IPS-15b (cell line): Measurements from ENCODE around the gene ZMYND15.

Experiments used
- H3K27me3 ChIP-seq: one replicate; pipeline ENCODE4 v1.6.1; 2013; ENCODE audit warnings: low read length; ENCODE audit not compliant: control insufficient read depth, insufficient read depth
- H3K36me3 ChIP-seq: one replicate; pipeline ENCODE4 v1.6.1; 2013; ENCODE audit warnings: low read length; ENCODE audit not compliant: control insufficient read depth, insufficient read depth
- H3K4me1 ChIP-seq: one replicate; pipeline ENCODE4 v1.6.1; 2013; ENCODE audit warnings: mild to moderate bottlenecking, low read length; ENCODE audit not compliant: control insufficient read depth, insufficient read depth
- H3K4me3 ChIP-seq: one replicate; pipeline ENCODE4 v1.5.1; 2013; ENCODE audit warnings: low read depth, low read length
- H3K9ac ChIP-seq: one replicate; pipeline ENCODE4 v1.6.1; 2013; ENCODE audit warnings: low read depth, mild to moderate bottlenecking, low read length
- H3K9me3 ChIP-seq: one replicate; pipeline ENCODE4 v1.6.1; 2013; ENCODE audit warnings: mild to moderate bottlenecking, low read length; ENCODE audit not compliant: control insufficient read depth, insufficient read depth

Gene ZMYND15

GRCh38 chr17:4780325-4780955, 40.8 kb downstream of the ZMYND15 start:
- H3K36me3 ChIP-seq, result no peaks in the 10 kb centered on the region
- H3K9ac ChIP-seq, result no peak overlapping the region
- H3K4me1 ChIP-seq, result no peaks in the 10 kb centered on the region
- H3K9me3 ChIP-seq, result no peaks in the 10 kb centered on the region
- H3K27me3 ChIP-seq, result peaks cover 7% of the 10 kb centered on the region
- H3K4me3 ChIP-seq, result no peak overlapping the region

GRCh38 chr17:4782652-4783051, 43.0 kb downstream of the ZMYND15 start:
- Histone ChIP-seq H3K27me3 (peaks cover 7% of the 10 kb centered on the region), H3K36me3 (no peaks in the 10 kb centered on the region), H3K9ac (no peak overlapping the region), H3K9me3 (no peaks in the 10 kb centered on the region), H3K4me1 (no peaks in the 10 kb centered on the region), H3K4me3 (no peak overlapping the region)

GRCh38 chr17:4785311-4786105, 45.9 kb downstream of the ZMYND15 start:
- H3K27me3 ChIP-seq, result peaks cover 16% of the 10 kb centered on the region
- peaks cover 6% of the 10 kb centered on the region for H3K4me1 ChIP-seq
- H3K9me3 ChIP-seq, result no peaks in the 10 kb centered on the region
- H3K9ac ChIP-seq, result no peak overlapping the region
- no peak overlapping the region for H3K4me3 ChIP-seq
- no peaks in the 10 kb centered on the region for H3K36me3 ChIP-seq

GRCh38 chr17:4786106-4786511, 46.5 kb downstream of the ZMYND15 start, which contains the start of gene VMO1:
VMO1 (minus strand) TSS chr17:4786364; CDS start chr17:4786352, 12 bp downstream.
- Histone ChIP-seq H3K36me3 (no peaks in the 10 kb centered on the region), H3K9ac (no peak within 1 kb of the TSS), H3K4me1 (peaks cover 8% of the 10 kb centered on the region), H3K9me3 (no peaks in the 10 kb centered on the region), H3K4me3 (no peak within 1 kb of the TSS), H3K27me3 (peaks cover 20% of the 10 kb centered on the region)

- no peak overlapping the region for H3K9ac ChIP-seq
- no peak overlapping the region for H3K4me3 ChIP-seq
These were observed 46.9 kb downstream of the ZMYND15 start for GRCh38 chr17:4786516-4786915.

GRCh38 chr17:4788159-4788806, 48.6 kb downstream of the ZMYND15 start:
- H3K4me1 ChIP-seq, result peaks cover 8% of the 10 kb centered on the region
- H3K27me3 ChIP-seq, result peaks cover 15% of the 10 kb centered on the region
- peak overlapping the region; percentile 82 for H3K4me3 ChIP-seq
- no peak overlapping the region for H3K9ac ChIP-seq
- H3K9me3 ChIP-seq, result no peaks in the 10 kb centered on the region
- no peaks in the 10 kb centered on the region for H3K36me3 ChIP-seq

More at GRCh38 chr17:4786516-4786915, 46.9 kb downstream of the ZMYND15 start:
- H3K27me3 ChIP-seq, result peaks cover 23% of the 10 kb centered on the region
- H3K4me1 ChIP-seq, result peaks cover 8% of the 10 kb centered on the region
- H3K9me3 ChIP-seq, result no peaks in the 10 kb centered on the region
- no peaks in the 10 kb centered on the region for H3K36me3 ChIP-seq

- H3K4me3 ChIP-seq, result peak within 1 kb of the TSS; percentile 82
- H3K36me3 ChIP-seq, result no peaks in the 10 kb centered on the region
- H3K4me1 ChIP-seq, result peaks cover 8% of the 10 kb centered on the region
- peak within 1 kb of the TSS; percentile 70 for H3K9ac ChIP-seq
- no peaks in the 10 kb centered on the region for H3K9me3 ChIP-seq
- H3K27me3 ChIP-seq, result peaks cover 15% of the 10 kb centered on the region
These were observed 49.4 kb downstream of the ZMYND15 start, which contains the start of gene GLTPD2 for GRCh38 chr17:4788807-4789700. GLTPD2 (plus strand) TSS chr17:4788964; CDS start chr17:4789012, 48 bp downstream.

GRCh38 chr17:4789701-4789950, 50.0 kb downstream of the ZMYND15 start:
- Histone ChIP-seq H3K9ac (peak overlapping the region; percentile 70), H3K4me1 (peaks cover 8% of the 10 kb centered on the region), H3K9me3 (no peaks in the 10 kb centered on the region), H3K27me3 (peaks cover 15% of the 10 kb centered on the region), H3K36me3 (no peaks in the 10 kb centered on the region), H3K4me3 (peak overlapping the region; percentile 82)

GRCh38 chr17:4789951-4790704, 50.5 kb downstream of the ZMYND15 start:
- Histone ChIP-seq H3K4me3 (peak overlapping the region; percentile 82), H3K27me3 (peaks cover 15% of the 10 kb centered on the region), H3K36me3 (no peaks in the 10 kb centered on the region), H3K9ac (peak overlapping the region; percentile 54), H3K4me1 (peaks cover 8% of the 10 kb centered on the region), H3K9me3 (no peaks in the 10 kb centered on the region)

GRCh38 chr17:4790705-4791088, 51.1 kb downstream of the ZMYND15 start:
- H3K4me3 ChIP-seq, result peak overlapping the region; percentile 82
- peaks cover 8% of the 10 kb centered on the region for H3K4me1 ChIP-seq
- H3K27me3 ChIP-seq, result peaks cover 15% of the 10 kb centered on the region
- H3K36me3 ChIP-seq, result no peaks in the 10 kb centered on the region
- H3K9ac ChIP-seq, result no peak overlapping the region
- no peaks in the 10 kb centered on the region for H3K9me3 ChIP-seq

GRCh38 chr17:4795168-4795567, 55.5 kb downstream of the ZMYND15 start:
- Histone ChIP-seq H3K36me3 (peaks cover 21% of the 10 kb centered on the region), H3K9me3 (no peaks in the 10 kb centered on the region), H3K4me1 (peaks cover 4% of the 10 kb centered on the region), H3K9ac (no peak overlapping the region), H3K27me3 (peaks cover 7% of the 10 kb centered on the region), H3K4me3 (no peak overlapping the region)
